ENCODE results near the gene TMEM143. TPM values are rescaled to one million over a fixed set of nuclear protein-coding genes. Genes with fewer than 3 reads are reported as not detected.

Gene TMEM143
- total RNA-seq, 3 donors from 2014 or later (not counting 1 experiment from before 2014, with no cell fraction given) = 10.2 to 12.3 (median 11.1) TPM

- no peaks in the 10 kb centered on the region for H3K9me3 ChIP-seq (ENCODE audit: control insufficient read depth, insufficient read depth, low read length)
- peak overlapping the region in 1 of 2 donors; percentile 16 for H3K27ac Mint-ChIP-seq
- H3K4me3 ChIP-seq (ENCODE audit: low read length) = no peak overlapping the region
- no peak overlapping the region for H3K4me3 Mint-ChIP-seq
- H3K27me3 ChIP-seq (ENCODE audit: control insufficient read depth, insufficient read depth, low read length) = no peaks in the 10 kb centered on the region
- WGBS (ENCODE audit: insufficient coverage) = 91% methylated on average over 5 of the region's 5 CpGs
- no peaks in the 10 kb centered on the region for H3K9me3 Mint-ChIP-seq
- H3K27ac ChIP-seq (ENCODE audit: low read length) = no peak overlapping the region
- no peaks in the 10 kb centered on the region for H3K36me3 ChIP-seq (ENCODE audit: control insufficient read depth, insufficient read depth, low read length)
- peaks cover 0 to 9% of the 10 kb centered on the region in 2 donors for H3K4me1 Mint-ChIP-seq
- ATAC-seq (no peak), DNase-seq (no peak)
- no peaks in the 10 kb centered on the region for H3K36me3 Mint-ChIP-seq
- no peak for TF ChIP-seq CTCF (IDR thresholded peaks at IDR 0.05)
- no peaks in the 10 kb centered on the region for H3K27me3 Mint-ChIP-seq (ENCODE audit: low read depth in 2 of 2)
- intact Hi-C loops (cut with micrococcal nuclease) = loop anchor here (1.0 kb wide), 1 partner anchor 233 kb away; no protein-coding TSS in a partner anchor
- peaks cover 3% of the 10 kb centered on the region for H3K4me1 ChIP-seq (ENCODE audit: control insufficient read depth, insufficient read depth, low read length)
These were observed 12.9 kb downstream of the TMEM143 start for GRCh38 chr19:48350856-48351255.

DNA sequence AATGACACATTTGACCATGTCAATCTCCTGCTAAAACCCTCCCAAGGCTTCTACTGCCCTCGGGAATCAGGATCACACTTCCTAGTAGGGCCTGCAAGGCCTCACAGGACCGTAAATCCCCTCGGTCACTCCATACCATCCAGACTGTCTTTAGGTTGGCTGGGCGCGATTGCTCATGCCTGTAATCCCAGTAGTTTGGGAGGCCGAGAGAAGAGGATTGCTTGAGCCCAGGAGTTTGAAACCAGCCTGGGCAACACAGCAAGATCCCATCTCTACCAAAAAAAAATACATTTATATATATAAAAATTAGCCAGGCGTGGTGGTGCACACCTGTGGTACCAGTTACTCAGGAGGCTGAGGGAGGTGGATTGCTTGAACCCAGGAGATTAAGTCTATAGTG is 15.0 kb downstream of the TMEM143 start:
- Mint-ChIP-seq H3K27me3 (ENCODE audit: low read depth in 2 of 2) (no peaks in the 10 kb centered on the region), H3K36me3 (no peaks in the 10 kb centered on the region), H3K4me3 (no peak overlapping the region), H3K9me3 (no peaks in the 10 kb centered on the region), H3K4me1 (peaks cover 0 to 9% of the 10 kb centered on the region in 2 donors), H3K27ac (no peak overlapping the region)
- DNase-seq (no peak), ATAC-seq (no peak)
- Histone ChIP-seq H3K9me3 (ENCODE audit: control insufficient read depth, insufficient read depth, low read length) (no peaks in the 10 kb centered on the region), H3K4me1 (ENCODE audit: control insufficient read depth, insufficient read depth, low read length) (peaks cover 3% of the 10 kb centered on the region), H3K4me3 (ENCODE audit: low read length) (no peak overlapping the region), H3K36me3 (ENCODE audit: control insufficient read depth, insufficient read depth, low read length) (no peaks in the 10 kb centered on the region), H3K27ac (ENCODE audit: low read length) (no peak overlapping the region), H3K27me3 (ENCODE audit: control insufficient read depth, insufficient read depth, low read length) (no peaks in the 10 kb centered on the region)
- intact Hi-C loops (cut with micrococcal nuclease) = no loop called here
- no peak for TF ChIP-seq CTCF (IDR thresholded peaks at IDR 0.05)
- WGBS (ENCODE audit: insufficient coverage) = 94% methylated on average over 7 of the region's 7 CpGs

DNA sequence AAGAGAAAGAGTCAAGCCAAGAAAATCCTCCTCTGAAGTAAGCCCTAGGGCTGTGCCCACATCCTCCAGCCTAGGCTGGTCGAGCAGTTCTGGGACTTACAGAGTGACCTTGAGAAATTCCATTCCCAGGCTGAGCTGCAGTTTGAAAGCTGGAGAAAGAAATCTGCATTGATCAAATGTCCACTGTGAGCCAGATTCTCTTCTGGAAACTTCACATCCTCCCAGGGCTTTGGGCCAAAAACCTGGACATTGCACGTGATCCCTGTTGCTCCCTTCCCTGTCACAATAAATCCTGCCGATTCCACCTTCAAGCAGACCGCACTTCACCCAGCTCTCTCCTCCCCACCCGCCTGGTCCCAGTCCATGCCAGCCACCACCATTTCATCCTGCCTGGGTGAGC is 15.7 kb downstream of the TMEM143 start:
- H3K4me3 ChIP-seq (ENCODE audit: low read length) = no peak overlapping the region
- H3K4me1 ChIP-seq (ENCODE audit: control insufficient read depth, insufficient read depth, low read length) = peaks cover 3% of the 10 kb centered on the region
- TF ChIP-seq CTCF (IDR thresholded peaks at IDR 0.05) = no peak
- no peaks in the 10 kb centered on the region for H3K27me3 Mint-ChIP-seq (ENCODE audit: low read depth in 2 of 2)
- H3K27ac ChIP-seq (ENCODE audit: low read length) = no peak overlapping the region
- H3K27me3 ChIP-seq (ENCODE audit: control insufficient read depth, insufficient read depth, low read length) = no peaks in the 10 kb centered on the region
- H3K4me1 Mint-ChIP-seq = peaks cover 0 to 9% of the 10 kb centered on the region in 2 donors
- no peaks in the 10 kb centered on the region for H3K36me3 ChIP-seq (ENCODE audit: control insufficient read depth, insufficient read depth, low read length)
- WGBS (ENCODE audit: insufficient coverage) = 93% methylated on average over 5 of the region's 5 CpGs
- H3K9me3 Mint-ChIP-seq = no peaks in the 10 kb centered on the region
- no peaks in the 10 kb centered on the region for H3K9me3 ChIP-seq (ENCODE audit: control insufficient read depth, insufficient read depth, low read length)
- ATAC-seq (no peak), DNase-seq (no peak)
- H3K27ac Mint-ChIP-seq = no peak overlapping the region
- intact Hi-C loops (cut with micrococcal nuclease) = no loop called here
- H3K4me3 Mint-ChIP-seq = no peak overlapping the region
- H3K36me3 Mint-ChIP-seq = no peaks in the 10 kb centered on the region

DNA sequence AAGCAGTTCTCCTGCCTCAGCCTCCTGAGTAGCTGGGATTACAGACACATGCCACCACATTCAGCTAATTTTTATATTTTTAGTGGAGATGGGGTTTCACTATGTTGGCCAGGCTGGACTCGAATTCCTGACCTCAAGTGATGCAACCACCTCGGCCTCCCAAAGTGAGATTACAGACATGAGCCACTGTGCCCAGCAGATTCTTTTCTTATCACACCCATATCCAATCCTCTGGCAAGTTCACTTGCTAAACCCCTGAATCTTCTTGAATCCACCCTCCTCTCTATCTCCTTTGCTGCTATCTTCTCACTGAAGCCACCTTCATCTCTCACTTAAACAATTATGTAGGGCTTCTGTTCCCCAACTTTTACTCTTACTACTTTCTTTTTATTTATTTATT is 17.5 kb downstream of the TMEM143 start:
- Mint-ChIP-seq H3K4me3 (no peak overlapping the region), H3K36me3 (no peaks in the 10 kb centered on the region), H3K27me3 (ENCODE audit: low read depth in 2 of 2) (no peaks in the 10 kb centered on the region), H3K4me1 (peaks cover 0 to 3% of the 10 kb centered on the region in 2 donors), H3K27ac (no peak overlapping the region), H3K9me3 (no peaks in the 10 kb centered on the region)
- intact Hi-C loops (cut with micrococcal nuclease) = no loop called here
- ATAC-seq (no peak), DNase-seq (no peak)
- Histone ChIP-seq H3K4me1 (ENCODE audit: control insufficient read depth, insufficient read depth, low read length) (no peaks in the 10 kb centered on the region), H3K4me3 (ENCODE audit: low read length) (no peak overlapping the region), H3K36me3 (ENCODE audit: control insufficient read depth, insufficient read depth, low read length) (peaks cover 3% of the 10 kb centered on the region), H3K9me3 (ENCODE audit: control insufficient read depth, insufficient read depth, low read length) (no peaks in the 10 kb centered on the region), H3K27ac (ENCODE audit: low read length) (no peak overlapping the region), H3K27me3 (ENCODE audit: control insufficient read depth, insufficient read depth, low read length) (no peaks in the 10 kb centered on the region)
- 96% methylated on average over 2 of the region's 2 CpGs for WGBS (ENCODE audit: insufficient coverage)
- TF ChIP-seq CTCF (IDR thresholded peaks at IDR 0.05) = no peak
